HG03521 (cell line): Measurements from ENCODE around the gene HYI.
"Not testable (repeated sequence)": the region's sequence is repeated elsewhere in the genome, so short reads cannot be mapped to it uniquely, and the experiment has no call there.

ENCODE experiments used
- ATAC-seq: cut with Tn5 transposase; IDR thresholded peaks from one replicate; pipeline ENCODE4 v1.9.1; 2021; ENCODE audit warnings: mild to moderate bottlenecking, moderate library complexity; ENCODE audit not compliant: unreplicated experiment

Gene HYI

DNA sequence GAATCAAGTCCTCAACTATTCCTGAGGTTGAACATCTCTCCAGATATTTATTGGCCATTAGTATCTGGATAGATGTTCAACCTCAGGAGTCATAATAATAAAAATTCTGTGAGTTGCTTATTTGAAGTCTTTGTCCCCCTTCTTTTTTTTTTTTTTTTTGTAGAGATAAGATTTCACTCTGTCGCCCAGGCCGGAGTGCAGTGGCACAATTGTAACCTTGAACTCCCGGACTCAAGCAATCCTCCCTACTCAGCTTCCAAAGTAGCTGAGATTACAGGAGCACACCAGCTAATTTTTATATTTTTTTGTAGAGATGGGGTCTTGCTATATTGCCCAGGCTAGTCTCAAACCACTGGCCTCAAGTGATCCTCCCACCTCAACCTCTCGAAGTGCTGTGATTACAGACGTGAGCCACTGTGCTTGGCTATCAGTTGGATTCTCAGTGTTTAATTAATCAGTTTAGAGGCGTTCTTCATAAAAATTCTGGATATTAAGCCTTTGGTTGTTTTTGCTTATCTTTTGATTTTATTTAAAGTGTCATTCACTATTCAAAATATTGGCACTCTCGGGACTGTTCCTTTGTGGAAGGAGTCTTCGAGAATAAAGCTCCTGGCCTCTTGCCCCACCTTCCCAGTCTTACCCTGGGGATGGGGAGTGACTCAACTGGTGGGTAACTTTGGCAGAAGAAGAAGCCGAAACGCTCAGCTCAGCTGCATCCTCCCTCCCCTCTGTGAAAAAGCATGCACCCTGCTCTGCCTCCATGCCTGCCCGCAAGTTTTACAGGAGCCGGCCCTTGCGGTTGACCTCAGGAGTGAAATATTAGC lies 11.2 kb upstream of the HYI start:
- ATAC-seq: no peak

DNA sequence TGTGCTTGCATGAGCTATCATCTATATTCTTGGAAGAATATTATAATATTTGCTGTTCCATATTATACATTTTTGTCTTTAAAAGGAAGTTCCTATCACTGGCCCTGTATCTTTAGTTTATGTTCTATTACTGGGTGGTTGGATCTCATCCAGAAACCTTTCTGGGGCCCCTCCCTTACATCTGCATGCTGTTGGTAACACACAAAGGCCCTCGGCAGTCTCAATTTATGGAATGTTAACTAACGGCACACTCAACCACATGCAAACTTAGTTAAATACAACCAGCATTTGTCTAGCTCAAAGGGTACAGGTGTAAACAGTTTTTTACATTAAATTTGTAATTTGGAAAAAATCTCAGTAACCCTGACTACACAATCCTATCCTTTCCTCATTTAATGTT lies 9.7 kb upstream of the HYI start:
- ATAC-seq: no peak

DNA sequence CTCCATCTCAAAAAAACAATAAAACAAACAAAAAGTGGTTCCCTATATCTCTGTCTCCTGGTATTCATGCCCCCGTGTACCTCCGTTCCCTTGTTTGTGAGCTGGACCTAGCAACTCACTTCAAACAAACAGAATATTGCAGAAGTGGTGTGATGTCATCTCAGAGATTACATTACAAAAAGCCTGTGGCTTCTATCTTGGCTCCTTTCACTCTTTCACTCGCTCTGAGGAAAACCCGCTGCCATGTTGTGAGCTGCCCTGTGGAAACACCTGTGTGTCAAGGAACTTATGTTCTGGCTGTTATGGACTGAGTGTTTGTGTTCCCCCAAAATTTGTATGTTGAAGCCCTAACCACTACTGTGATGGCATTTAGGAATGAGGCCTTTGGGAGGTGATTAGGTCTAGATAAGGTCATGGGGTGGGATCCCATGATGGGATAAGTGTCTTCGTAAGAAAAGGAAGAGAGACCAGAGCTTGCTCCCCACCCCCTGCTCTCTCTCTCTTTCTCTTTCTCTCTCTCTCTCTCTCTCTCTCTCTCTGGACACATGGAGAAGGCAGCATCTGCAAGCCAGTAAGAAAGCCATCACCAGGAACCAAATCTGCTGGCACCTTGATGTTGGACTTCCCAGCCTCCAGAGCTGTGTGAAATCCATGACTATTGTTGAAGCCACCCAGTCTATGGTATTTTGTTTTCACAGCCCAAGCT lies 7.4 kb upstream of the HYI start:
- ATAC-seq: no peak

DNA sequence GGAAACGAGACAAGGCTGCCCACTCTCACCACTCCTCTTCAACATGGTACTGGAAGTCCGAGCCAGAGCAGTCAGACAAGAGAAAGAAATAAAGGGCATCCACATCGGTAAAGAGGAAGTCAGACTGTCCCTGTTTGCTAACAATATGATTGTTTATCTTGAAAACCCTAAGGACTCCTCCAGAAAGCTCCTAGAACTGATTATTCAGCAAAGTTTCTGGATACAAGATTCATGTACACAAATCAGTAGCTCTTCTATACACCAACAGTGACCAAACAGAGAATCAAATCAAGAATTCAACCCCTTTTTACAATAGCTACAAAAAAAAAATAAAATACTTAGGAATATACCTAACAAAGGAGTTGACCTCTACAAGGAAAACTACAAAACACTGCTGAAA lies 4.6 kb upstream of the HYI start:
- not testable (repeated sequence) for ATAC-seq

DNA sequence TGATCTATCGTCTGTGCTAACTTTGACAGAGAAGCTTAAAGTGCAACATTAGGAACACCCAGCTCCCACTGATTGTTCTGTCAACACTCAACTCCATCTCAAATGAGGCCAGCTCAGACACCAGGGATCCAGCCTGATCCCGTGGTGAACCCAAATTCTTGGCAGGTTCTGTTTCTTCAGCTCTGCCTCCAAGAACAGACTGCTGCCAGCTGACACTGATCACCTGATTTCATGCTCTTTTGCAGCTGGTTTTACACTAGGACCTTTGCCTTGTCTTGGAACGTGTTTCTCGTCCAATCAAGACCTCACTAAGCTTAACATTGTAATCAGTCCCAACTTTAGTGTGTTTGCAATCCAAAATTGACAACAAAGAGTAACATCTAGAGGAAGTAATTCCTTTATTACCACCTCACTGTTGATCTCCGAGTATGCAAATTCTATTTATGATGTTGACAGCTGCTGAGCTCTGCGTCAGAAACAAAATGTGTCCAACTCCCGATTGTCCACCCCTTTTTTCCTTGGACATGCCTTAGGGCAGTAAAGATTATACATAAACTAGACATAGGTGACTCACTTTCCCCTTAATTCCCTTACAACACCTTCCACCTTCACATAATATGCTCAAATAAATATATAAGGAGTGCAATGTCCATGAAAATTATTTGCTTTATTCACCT lies 1.6 kb upstream of the HYI start:
- no peak for ATAC-seq

DNA sequence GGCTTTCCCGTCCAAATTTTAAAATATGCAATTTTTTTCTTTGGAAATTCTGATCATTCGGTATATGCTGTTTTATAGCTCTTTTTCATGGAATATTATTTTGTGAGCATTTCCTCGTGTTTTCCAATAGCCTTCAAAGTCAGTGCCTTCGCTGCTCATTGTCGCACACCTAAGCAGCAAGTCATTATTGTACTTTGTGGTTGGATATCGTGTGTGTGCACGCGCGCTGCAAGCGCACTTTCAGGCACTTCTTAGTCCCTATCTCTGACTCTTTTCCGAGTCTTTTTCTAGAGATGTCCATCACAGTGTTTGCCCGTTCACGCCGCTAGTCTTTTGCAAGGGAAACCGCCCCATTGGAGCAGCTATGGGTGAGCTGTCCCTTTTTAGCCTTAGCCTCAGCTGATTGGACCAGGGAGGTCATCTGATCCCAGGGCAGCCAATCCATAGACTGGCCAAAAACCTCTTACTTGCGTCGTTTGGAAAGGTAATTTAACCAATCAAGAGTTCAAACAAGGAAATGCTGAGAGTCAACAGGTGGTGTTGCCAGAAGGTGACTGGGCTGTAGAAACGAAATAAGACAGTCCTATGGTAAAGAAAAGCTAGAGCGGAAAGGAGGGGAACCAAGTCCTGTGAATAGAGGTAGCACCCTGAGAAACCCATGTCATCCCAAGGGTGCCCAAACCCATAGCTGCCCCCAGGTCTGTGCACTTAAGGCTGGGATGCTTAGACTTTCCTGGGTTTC lies 710 bp upstream of the HYI start:
- peak; percentile 46 for ATAC-seq

DNA sequence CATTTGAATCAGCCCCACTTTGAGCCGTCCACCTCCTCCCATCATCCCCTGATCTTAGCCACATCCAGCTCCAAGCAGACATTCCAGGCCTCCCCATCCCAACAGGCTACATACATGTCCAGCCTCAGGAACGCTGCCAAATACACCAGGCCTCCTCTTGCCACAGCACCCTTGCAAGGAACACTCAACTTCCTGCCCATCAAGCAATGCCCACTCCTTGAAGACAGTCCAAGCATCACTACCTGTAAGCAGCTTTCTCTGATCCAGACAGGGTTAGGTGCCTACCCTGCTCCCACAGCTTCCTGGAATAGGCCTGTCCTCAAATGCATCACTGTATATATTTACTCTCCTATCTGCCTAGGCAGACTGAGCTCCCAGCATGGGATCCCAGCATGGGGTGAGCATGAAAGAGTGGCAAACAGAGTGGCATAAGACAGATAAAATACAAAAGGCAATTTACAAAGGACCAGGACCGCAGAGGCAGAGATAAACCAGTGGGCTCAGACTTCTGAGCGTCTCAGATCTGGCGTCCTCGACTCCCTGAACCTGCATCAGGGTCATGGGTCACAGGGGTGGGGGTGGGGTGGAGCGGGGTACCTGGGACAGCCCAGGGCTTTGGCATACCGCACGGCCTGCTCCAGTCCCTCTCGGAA lies 816 bp downstream of the HYI start:
- no peak for ATAC-seq

DNA sequence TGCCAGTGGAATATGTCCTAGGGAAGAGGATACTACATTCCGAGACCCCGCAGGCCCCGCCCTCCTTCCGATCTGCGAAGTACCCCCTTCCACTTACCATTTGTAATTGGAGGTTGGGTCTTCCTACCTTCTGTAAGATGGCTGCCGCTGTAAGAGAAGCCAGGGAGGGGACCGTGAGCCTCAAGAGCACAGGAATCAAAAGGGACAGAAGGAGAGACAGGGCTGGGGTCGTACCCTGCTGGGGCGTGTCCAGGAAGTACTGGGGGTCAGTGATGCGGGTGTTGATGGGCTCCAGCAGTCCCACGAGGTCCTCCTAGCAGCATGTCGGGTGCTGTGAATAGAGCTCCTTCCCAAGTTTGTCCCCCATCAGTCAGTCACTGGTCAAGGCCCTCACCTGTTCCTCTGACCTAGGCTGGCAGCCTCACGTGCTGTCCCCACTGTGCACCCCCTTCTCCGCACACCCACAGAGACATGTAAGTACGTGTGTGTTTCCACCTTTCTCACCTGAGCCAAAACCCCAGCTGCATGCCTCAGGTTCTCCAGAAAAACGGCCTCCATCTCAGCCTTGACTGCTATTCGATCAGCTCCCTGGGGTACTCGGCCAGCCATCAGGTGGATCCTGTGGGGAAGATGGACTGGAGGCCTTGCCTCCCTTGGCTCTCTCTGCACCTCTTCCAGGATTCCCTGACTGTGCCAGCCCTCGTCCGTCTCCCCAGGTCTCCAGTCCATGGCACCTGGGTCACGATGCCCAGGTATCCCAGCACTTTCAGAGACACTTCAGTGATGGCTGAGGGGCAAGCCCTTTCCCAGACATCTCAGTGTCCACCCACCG lies 1.8 kb downstream of the HYI start:
- no peak for ATAC-seq

DNA sequence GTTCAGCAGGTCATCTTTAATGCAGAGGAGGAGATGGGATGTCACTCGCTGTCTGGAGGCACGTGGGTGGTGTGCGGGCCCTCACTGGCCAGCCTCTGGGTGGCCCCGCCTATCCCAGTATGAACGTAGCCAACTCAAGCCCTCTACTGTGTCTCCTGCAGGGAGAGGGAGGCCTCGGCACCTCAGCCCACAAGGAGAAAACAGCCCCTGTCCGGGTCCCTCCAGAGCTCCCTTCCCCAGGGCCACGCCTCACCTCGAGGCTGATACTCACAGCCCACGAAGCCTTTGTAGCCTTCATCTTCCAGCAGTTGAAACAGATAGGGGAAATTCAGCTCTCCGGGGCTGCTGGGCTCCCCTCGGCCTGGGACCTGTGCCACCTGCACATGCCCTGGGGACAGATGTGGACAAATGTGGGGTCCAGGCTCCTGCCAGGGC lies 2.6 kb downstream of the HYI start:
- ATAC-seq: no peak

DNA sequence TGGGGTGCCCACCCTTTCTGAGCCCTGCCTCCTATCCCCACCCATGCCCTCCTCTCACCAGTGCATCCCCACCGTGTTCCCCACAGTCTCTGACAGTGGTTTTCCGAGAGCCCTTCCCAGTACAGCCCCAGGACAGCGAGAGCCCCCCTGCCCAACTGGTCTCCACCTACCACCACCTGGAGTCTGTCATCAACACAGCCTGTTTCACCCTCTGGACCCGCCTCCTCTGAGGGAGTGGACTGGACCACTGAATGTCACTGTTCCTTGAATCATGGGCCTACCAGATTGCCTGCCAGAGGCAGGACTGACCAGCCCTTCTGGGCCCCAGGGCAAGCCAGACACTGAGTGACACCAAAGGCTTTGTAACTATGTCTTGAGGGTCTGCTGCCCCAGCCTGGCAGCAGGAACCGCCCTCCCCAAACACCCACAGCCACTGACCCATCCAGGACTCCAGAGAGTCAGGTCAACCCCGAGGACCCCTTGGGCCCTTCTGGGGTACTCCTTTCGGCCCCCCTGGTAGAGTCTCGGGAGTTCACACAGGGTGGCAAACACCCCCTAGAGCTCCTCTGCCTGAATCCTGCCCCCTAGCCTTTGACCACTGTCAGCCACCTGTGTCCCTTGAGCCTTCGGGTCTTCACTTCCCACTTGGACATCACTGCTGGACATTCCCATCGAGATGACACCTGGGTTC lies 3.3 kb downstream of the HYI start:
- ATAC-seq: no peak

DNA sequence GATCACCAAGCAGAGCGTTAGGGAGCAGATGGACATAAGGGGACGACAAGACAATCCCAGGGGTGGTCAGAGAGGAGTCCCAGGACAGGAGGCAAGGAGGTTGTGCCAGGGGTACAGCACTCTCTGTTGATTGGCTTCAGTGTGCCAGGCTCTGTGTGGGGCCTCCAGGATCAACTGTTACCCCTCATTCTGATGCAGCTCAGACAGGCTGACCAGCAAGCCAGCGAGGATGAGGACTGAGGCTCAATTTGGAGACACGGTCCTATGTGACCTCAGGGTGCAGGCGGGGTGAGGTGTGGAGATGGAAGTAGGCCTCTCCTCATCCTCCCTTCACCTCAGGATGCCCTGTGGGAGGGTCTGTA lies 4.0 kb downstream of the HYI start:
- no peak for ATAC-seq

DNA sequence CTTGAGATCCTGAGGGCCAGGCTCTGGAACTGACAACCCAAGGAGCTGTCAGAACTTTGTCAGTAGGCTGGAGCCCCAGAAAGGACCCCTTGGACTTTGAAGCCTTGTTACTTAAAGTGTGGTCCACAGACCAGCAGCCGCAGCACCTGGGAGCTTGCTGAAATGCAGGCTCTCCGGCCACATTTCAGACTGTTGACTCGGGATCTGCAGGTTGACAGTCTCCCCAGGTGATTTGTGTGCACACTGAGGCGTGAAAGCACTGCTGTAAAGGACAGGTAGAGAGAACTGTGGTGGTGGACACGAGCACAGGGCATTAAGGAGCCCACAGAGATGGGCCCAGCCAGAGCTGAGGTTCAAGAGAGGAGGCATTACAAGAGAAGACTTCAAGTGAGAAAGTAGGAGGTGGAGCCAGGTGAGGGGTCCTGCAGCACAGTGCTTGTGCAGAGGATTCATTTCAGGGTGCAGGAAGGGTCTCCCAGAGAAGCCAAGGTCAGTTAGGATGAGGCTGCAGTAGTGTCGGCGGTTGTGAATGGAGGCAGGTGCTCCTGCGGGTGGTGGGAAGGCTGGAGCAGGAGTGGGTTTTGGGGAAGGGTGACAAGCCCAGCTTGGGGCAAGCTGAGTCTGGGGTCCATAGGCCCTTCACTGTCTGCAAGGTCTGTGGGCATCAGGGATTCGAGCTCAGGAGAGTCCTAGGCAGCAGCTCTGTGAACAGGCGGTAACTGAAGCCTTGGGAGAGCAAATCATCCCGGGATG lies 4.6 kb downstream of the HYI start:
- ATAC-seq: no peak

DNA sequence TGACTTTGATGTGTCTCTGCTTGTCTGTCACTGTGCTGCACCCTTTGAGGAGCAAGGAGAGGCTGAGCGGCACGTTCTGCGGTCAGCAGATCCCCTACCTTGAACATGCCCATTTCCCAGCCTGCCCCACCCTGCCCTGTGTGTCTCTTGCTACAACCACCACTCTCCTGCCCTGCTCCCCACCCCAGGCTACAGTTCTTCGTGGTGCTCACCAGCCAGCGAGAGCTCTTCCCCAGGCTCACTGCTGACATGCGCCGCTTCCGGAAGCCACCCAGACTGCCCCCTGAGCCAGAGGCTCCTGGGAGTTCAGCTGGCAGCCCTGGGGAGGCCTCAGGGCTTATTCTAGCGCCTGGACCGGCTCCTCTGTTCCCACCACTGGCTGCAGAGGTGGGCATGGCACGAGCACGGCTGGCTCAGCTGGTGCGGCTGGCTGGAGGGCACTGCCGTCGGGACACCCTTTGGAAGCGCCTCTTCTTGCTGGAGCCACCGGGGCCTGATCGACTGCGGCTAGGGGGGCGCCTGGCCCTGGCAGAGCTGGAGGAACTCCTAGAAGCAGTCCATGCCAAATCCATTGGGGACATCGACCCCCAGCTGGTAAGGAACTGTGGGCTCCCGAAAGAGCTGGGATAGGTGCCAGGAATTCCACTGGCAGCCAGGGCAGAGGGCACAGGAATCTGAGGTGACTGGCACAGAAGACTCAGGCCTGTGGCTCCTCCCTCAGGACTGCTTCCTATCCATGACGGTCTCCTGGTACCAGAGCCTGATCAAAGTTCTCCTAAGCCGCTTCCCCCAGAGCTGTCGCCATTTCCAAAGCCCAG lies 5.6 kb downstream of the HYI start:
- ATAC-seq: no peak

DNA sequence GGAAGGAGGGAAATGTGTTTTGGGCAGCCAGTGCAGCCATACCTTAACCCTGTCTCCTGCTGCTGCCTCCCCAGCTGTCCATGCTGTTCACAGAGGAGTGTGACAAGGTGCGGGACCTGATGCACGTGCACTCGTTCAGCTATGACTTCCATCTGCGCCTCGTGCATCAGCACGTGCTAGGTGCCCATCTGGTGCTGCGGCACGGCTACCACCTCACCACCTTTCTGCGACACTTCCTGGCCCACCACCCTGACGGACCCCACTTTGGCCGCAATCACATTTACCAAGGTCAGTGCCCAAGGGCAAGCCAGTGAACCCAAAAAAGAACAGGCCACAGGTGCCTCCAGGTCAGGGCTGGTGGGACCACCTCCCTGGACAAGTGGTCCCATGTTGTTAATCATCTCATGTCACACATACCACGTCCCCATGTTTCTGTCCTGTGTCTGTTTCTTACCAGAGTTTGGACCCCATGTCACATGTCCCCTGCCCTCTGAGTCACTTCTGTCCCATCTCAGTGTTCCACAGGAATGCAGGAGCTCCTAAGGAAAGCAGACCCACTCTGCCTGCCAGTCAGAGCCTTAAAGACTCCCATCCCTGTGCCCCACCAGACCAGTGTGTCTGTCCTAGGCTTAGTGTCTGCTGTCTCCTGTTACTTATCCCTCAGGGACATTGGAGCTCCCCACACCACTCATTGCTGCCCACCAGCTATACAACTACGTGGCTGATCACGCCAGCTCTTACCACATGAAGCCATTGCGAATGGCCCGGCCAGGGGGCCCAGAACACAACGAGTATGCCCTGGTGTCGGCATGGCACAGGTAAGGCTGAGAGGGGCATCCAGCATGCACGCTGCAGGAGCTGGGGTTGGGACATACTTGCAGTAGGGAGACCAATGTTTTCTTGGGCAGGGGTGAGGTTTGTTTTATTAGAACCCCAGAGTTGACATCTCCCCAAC lies 6.6 kb downstream of the HYI start:
- ATAC-seq: no peak

DNA sequence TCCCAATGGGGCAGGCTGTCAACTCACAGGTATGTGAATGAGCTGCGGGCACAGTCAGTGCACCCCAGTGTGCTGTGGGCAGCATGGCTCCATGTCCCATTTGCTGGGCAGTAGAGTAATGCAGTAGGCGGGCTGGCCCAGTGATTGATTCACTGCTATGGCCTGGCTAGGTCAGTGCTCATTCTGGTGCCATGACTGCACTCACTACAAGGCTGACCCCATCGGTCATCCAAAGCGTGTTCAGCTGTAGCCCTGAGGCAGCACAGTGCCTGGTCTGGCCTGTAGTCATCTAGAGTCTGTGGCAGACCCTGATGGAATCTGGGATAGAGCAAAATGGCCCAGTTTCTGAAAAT lies 7.4 kb downstream of the HYI start:
- ATAC-seq: no peak

DNA sequence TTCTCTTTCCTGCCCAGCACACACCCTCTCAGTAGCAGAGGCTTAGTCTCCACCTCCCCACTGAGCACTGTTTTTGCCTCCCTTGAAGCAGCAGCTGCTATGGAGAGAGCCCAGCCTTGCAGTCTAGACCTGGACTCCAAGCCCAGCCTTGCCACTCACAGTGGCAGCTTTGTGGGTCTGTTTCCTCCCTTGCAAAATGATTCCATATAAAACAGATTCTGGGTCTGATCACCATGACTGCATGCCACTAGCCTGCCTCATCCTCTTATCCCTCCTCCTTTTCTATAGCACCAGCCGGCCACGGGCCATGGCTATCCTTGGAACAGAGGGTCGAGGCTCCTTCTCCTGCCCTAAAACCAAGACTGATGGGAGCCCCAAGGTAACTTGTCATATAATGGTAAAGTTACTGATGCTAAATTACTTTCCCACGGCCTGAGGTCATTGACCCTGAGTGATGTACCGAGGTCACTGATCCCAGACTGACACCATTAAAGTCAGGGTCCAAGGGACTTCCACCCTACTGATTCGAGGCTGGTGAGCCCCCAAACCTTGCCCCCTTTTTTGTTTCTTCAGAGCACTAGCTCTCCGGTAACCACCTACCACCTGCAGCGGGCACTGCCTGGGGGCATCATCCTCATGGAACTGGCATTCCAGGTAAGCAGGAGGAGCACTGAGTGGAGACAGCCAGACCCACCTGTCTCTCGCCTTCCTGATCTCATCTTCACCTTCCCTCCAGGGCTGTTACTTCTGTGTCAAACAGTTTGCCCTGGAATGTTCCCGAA lies 7.9 kb downstream of the HYI start:
- ATAC-seq: no peak
